Esophagus muscularis mucosa (tissue), 4 donors: ENCODE results near the gene COG5.

Source experiments
- EP300 ChIP-seq: sonication (generic); formaldehyde crosslinking; IDR thresholded peaks from one replicate; pipeline ENCODE4 v1.6.1; 2017; ENCODE audit warnings: antibody characterized with exemption
- POLR2A ChIP-seq: fragments of 450-650 bp; IDR thresholded peaks from one replicate; pipeline ENCODE4 v1.6.1; 2017; ENCODE audit warnings: antibody characterized with exemption, moderate library complexity, mild to moderate bottlenecking, low read depth
- POLR2AphosphoS5 ChIP-seq, 2 donors: sonication (generic); formaldehyde crosslinking; IDR thresholded peaks; one replicate each; pipeline ENCODE4 v1.6.1; 2017; ENCODE audit warnings: antibody characterized with exemption in 2 of 2
- TF ChIP-seq, protein P1 (sequence below), 3 experiments: fragments of 200-600 bp in 2 of 3; fragments of 450-650 bp in 1 of 3; sonication (generic) in 2 of 3; IDR thresholded peaks; one replicate each; pipeline ENCODE4 v1.5.1; 2017 to 2019; ENCODE audit warnings: antibody characterized with exemption in 3 of 3, mild to moderate bottlenecking in 2 of 3, moderate library complexity in 1 of 3

DNA sequence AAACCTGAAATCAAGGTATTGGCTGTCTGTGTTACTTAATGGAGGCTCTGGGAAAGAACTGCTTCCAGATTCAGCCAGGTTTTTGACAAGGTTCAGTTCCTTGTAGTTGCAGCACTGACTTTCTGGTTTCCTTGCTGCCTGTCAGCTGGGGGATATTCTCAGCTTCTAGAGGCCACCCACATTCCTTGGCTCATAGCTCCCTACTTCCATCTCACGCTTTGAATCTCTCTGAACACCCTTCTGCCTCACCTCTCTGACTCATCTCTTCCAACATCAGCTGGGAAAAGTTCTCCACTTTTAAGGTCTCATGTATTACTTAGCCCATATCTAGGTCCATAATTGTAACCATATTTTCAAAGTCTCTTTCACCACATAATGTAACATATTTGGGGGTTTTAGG is 116.7 kb downstream of the COG5 start:
- TF ChIP-seq POLR2A, result no peak
- TF ChIP-seq, protein P1, sequence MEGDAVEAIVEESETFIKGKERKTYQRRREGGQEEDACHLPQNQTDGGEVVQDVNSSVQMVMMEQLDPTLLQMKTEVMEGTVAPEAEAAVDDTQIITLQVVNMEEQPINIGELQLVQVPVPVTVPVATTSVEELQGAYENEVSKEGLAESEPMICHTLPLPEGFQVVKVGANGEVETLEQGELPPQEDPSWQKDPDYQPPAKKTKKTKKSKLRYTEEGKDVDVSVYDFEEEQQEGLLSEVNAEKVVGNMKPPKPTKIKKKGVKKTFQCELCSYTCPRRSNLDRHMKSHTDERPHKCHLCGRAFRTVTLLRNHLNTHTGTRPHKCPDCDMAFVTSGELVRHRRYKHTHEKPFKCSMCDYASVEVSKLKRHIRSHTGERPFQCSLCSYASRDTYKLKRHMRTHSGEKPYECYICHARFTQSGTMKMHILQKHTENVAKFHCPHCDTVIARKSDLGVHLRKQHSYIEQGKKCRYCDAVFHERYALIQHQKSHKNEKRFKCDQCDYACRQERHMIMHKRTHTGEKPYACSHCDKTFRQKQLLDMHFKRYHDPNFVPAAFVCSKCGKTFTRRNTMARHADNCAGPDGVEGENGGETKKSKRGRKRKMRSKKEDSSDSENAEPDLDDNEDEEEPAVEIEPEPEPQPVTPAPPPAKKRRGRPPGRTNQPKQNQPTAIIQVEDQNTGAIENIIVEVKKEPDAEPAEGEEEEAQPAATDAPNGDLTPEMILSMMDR (IDR thresholded peaks at IDR 0.05), result no peak
- no peak for TF ChIP-seq EP300
- TF ChIP-seq POLR2AphosphoS5 (IDR thresholded peaks at IDR 0.05), result no peak
